ENCODE data around the gene INPP1. TPM values are rescaled to one million over a fixed set of nuclear protein-coding genes. Genes with fewer than 3 reads are reported as not detected.
"Not testable (repeated sequence)": the region's sequence is repeated elsewhere in the genome, so short reads cannot be mapped to it uniquely, and the experiment has no call there.

INPP1 gene
- polyA plus RNA-seq, 1 donor, result 18.6 TPM

DNA sequence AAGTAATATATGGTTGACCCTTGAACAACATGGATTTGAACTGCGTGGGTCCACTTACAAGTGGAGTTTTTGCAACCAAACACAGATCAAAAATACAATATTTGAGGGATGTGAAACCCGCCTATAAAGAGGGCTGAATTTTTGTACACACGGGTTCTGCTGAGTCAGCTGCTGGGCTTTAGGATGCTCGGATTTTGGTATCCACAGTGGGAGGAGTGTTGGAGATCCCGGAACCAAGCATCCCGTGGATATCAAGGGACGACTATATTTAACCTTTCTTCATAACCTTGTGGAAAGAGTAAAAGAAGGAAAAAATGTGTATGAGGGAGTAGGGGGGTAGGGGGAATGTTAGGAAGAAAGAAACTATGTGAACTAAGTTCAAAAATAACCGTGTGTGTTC, 10.0 kb upstream of the INPP1 start:
- no peak for DNase-seq

DNA sequence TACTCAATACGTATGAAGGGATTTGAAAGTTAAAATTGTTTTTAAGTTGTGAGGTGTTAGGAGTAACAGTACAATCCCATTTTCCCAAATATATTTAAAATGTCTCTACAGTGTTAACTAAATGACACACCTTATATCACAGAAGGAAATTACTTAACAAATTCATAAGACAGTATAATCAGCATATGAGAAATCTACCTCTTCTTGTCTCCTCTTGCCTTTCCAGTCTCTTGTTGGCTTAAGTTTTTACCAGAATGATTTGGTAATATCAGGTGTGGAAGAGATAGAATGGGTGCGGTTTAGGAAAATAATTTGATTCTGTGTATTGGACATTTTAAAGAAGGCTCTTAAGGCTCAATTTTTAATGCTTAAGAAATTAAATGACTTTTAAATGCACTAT, 9.5 kb upstream of the INPP1 start:
- DNase-seq, result no peak

DNA sequence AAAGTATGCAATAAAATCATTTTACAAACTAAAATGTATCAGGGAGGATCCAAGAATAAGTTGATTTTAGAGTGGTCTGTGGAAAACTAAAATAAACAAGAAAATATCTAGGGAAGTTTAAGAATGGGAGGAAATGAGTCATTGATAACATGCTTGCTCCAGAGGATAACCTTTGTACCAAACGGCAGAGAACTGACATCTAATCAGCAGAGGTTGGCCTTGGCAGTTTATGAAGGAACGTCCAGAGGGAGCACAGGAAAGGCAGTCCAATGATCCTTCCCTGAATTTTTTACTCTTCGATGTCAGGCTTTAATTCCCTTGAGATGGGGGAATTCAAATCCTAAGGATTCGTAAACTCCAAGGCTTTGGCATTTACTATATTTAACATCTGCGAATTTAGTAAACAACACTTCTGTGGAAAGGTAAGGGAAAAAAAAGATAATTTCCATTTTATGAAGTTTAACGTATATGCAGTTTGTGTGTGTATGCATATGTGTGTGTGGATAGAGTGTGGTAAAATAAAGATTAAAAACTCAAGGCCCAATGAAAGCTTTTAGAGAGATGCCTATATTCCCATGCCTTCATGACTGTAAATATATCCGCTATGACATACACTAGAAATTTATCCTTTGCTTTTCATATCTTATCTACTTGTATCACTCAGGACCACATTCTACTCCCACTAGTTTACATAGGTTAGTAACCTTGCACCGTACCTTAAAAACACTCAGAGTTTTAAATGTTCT, 8.7 kb upstream of the INPP1 start:
- DNase-seq, result no peak

DNA sequence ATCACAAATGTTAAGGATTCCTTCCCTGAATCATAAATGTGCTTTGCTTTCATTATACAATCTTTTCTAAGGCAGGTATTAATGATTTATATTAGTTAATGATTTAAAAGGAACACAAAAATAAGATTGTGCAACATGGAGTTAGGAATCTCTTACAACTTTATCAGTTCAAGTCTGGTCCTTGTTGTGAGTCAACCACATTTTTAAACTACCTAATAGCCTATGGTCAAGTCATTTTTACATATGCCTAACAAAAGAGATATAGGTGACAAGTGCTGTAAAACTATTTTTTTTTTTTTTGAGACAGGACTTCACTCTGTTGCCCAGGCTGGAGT, 8.2 kb upstream of the INPP1 start:
- no peak for DNase-seq

DNA sequence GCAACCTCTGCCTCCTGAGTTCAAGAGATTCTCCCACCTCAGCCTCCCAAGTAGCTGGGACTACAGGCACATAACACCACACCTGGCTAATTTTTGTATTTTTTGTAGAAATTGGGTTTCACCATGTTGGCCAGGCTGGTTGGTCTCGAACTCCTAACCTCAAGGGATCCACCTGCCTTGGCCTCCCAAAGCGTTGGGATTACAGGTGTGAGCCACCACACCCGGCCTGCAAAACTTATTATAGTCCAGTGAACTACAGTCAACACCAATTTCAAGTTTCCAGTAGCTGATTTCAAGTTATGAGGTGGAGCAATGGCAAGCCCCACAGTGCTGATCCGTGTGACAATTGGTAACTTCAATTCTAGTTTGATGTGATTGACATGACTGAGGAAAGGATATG, 7.8 kb upstream of the INPP1 start:
- DNase-seq, result not testable (repeated sequence)

DNA sequence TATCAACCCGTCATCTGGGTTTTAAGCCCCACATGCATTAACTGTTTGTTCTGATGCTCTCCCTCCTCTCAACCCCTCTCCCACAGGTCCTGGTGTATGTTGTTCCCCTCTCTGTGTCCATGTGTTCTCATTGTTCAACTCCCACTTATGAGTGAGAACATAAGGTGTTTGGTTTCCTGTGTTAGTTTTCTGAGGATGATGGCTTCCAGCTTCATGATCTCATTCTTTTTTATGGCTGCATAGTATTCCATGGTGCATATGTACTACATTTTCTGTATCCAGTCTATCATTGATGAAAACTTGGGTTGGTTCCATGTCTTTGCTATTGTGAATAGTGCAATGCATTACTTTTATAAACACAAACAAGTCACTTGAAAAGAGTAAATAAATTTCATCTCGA, 7.0 kb upstream of the INPP1 start:
- no peak for DNase-seq

DNA sequence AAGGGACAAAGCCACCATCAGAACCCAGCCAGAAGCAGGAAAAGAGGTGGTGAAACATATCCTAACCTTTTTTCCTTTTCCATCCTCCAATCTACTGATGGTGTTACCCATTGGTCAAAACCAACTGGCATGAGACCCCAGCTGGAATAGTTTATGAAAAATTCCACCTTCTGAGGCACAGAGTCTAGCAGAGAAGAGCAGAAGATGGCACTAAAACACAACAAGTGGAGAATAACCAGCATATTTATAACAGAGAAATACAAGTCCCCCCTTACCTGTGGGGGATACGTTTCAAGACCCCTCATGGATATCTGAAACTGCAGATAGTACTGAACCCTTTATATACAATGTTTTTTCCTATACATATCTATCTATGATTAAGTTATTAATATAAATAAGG, 4.9 kb upstream of the INPP1 start:
- DNase-seq, result no peak

DNA sequence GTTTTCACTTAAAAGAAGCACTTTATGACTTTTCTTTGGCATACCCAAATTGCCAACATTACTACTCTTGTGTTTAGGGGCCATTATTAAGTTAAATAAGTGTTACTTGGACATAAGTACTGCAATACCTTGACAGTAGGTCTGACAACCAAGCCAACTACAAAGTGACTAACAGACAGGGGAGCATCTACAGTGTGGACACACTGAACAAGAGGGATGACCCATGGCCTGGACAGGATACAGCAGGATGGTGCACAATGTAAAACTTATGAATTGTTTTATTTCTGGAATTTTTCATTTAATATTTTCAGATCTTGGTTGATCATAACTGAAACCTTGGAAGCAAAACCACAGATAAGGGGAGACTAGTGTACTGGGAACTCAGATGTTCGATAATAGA, 4.0 kb upstream of the INPP1 start:
- no peak for DNase-seq

DNA sequence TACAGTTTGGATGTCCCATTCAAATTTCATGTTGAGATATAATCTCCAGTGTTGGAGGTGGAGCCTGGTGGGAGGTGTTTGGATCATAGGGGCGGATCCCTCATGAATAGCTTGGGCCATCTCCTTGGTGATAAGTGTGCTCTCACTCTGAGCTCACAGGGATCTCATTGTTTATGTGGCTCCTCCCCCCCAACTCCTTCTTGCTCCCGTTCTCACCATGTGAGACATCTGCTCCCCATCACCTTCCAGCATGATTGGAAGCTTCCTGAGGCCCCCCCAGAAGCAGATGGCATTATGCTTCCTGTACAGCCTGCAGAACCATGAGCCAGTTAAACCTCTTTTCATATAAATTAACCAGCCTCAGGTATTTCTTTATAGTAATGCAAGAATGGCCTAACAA, 3.0 kb upstream of the INPP1 start:
- no peak for DNase-seq

DNA sequence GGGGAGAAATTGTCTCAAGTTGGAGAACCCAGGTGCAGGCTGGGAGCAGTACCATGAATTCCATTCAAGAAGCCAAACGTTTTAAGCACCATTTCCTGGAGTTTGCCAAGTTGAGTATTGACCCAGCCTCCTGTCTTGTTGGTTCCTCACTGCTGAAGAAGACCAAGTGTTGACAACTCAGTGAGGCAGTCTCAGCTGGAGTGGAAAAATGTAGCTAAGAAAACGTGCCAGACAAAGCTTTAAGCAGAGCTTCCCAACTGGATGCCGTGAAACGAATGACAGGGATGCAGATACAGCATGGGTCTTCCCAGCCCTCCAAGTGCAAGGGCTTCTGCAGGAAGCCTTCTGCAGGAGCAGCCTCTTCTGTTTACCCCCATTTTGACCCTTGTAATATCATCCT, 778 bp upstream of the INPP1 start:
- no peak for DNase-seq

DNA sequence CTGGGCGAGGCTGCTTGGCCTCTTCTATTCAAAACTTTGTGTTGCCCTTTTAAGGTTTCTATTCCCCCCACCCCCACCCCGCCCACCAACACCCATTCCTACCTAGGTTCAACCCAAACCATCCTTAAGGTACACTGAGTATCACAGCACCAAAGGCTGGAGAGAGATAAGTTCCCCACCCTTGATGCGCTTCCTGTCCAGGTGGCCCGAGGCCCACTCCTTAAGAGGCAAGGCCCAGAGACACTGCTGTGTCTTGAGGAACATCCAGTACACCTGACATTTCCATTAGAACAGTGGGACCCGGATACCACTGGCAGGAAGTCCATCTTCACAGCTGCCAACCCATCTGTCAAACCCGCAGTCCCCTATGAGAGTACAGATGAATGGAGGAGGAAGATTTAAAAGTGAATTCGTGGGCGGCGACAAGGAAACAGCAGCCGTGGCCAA, 277 bp upstream of the INPP1 start:
- DNase-seq, result no peak

DNA sequence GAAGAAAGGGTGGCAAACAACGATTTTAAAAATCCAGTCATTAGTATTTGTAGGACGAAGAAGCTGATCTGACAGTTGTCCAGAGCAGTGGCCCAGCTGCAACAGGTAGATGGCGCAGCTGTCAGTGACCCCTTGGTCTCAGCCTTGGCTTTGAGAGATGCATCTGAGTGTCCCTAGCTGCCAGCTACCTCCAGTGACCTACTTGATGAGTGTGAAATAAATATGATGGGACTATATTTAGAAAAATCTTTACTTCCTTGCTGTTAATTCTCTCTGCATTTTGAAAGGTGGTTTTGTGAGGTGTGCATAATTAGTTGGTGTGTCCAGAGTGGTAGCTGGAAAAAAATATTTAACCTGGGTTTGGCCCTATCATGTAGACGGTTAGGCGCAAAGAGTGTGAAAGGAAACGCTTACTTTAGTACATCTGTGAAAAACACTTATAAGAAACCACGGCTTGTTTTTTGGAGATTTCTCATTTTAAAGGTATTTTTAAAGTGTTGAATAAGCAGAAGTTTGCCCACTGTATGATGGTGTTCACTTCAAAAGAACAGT, 963 bp downstream of the INPP1 start:
- DNase-seq, result peak; percentile 46

DNA sequence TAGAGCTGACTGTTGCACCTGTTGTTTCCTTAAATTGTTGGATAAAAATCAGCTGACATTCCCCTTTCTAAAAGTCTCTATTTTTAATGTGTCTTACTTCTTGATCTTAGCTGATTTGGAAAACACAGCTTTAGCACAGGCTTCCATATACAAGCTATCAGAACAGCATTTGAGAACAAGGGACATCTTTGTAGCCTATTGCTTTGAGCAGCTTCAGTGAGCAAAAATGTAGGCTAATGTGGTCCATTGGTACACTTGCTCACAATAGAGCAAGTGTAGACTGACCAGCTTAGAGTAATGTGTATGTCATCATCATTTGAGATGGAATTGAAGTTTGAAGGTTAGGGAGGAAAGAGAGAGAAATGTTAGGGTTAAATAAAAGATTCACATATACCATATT, 7.0 kb downstream of the INPP1 start:
- DNase-seq, result no peak

DNA sequence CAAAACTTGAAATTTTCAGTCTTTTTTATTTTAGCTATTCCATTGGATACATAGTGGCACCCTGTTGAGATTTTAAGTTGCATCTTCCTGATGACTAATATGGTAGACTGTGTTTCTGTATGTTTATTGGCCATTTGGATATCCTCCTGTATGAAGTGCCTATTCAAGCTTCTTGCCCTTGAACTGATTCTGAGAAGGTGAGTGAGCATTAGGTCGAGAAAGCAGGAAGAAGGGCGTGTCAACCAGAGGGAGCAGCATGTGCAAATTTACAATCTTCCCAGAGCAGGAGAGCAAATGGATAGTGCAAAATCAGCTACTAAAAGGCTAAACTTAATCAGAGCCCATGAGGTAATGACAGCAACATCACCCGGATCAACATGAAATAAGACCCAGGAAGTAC, 8.6 kb downstream of the INPP1 start:
- no peak for DNase-seq

DNA sequence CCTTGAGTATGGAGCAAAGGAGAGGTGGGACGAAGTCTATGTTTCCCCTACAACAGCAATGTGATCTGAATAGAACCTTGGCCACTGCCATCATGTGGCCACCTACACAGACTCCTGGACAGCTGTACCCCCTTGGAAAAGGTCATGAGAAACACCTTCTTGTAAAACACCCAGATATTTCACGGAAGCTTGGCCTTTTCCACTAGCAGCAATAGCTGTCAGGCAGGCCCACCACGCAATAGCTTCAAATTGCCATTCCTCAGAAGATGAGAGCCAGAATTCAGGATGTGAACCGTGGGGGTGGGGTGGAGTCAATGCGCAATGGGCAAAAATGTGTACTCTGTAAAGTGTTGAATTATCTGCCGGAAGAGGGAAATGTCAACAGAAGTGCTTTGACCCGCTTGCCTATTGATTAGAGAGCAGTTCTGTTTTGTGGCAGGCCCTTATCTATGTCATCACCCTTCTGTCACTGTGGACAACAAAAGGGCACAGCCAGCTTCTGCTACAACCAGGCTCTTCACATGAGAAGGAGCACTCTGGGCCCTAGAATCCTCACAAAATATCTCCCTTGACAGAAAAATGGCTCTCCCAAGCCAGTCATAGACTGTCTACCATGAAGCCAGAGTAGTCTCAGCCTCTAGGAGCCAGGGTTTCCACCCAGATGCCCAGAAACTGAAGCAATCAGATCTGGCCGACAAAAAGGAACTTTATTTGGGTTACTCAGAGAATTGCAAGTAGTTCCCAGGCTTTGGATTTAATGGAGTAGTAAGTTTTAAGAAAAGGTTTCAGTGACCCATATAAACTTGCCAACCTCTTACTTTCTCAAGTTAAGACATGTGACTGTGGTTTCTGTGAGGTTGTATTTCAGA, 9.5 kb downstream of the INPP1 start:
- DNase-seq, result no peak

DNA sequence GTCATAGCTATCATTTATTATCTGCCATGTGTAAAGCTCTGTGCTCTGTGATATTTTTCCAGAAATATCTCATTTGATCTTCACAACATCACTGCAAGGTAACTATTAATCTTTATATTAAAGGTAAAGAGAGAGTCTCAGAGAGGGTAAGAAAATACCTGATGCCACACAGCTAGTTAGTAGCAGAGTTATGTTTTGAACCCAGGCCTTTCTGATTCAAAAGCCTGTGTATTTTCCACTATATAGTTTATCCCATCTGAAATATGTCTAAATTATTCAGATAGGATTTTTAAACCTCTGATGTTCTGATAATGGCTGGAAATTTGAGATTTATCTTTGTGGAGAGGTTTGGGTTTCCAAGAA, 10.1 kb downstream of the INPP1 start:
- no peak for DNase-seq

DNA sequence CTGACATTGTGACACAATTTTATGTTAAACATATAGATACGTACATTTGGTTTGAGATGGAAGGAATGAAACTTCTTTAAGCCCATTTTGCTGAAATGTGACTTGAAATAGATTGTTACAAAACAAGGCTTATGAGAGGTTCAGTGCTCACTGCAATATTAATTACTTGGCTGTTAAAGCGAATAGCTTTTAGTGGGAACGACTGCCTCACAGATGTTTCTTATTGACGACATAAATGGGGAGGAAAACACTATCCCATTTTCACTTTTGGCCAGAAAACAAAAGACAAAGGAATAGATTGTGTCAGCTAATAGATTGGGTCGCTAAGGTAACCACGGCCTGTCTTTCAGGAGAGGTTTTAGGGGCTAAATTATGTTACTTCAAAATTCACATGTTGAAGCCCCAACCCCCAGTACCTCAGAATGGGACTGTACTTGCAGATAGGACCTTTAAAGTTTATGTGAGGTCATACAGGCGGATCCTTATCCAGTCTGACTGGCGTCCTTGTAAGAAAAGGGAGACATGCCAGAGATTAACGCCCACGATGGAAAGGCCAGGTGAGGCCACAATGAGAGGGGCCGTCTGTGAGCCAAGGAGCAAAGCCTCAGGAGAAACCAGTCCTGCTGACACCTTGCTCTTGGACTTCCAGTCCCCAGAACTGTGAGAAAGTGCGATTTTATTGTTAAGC, 10.8 kb downstream of the INPP1 start:
- DNase-seq, result no peak

DNA sequence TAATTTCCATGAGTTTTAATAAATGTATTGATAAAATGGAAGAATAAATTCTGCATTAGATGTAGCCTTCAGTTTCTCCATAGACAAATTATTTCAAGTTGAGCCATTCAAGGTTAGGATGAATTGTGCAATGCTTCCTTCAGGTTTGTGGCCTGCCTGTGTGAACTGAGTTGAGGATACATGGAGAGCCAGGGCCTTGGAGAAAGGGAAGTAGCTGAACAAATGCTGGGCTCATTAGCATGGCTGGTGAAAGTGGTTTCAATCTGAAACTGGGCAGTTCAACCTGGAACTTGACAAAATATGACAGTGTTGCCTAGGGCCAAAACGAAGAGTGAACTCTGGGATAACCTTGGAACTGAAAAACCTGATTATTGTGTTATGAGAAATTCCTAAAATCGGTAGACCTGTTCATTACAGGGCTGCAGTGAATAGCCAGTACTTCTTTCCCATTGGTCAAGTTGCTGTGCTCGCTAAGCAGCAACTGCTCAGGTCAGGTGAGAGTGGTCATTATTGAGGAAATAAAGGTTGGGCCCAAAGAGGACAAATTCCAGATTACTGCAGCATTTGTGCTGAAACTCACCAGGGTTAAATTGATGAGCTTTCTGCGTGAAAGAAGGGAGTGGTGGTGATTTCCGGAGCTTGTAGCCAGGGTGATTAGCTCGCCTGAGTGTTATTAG, 12.7 kb downstream of the INPP1 start:
- no peak for DNase-seq

DNA sequence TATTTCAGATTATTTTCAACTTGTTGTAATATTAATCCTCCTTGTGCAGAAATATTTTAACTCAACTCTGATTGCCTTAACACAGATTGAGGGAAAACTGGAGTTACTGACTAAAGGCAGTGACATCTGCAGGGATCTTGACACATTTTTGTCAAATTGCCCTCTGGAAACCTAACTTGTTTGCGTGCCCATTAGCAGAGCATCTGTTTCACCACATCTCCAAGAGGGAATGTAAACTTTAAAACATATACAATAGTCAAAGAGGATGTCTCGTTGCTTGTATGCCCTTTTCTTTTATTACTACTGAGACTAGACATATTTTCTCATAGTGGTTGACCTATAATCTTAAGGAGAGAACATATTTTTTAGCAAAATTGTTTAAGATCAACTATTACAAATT, 14.2 kb downstream of the INPP1 start:
- no peak for DNase-seq

DNA sequence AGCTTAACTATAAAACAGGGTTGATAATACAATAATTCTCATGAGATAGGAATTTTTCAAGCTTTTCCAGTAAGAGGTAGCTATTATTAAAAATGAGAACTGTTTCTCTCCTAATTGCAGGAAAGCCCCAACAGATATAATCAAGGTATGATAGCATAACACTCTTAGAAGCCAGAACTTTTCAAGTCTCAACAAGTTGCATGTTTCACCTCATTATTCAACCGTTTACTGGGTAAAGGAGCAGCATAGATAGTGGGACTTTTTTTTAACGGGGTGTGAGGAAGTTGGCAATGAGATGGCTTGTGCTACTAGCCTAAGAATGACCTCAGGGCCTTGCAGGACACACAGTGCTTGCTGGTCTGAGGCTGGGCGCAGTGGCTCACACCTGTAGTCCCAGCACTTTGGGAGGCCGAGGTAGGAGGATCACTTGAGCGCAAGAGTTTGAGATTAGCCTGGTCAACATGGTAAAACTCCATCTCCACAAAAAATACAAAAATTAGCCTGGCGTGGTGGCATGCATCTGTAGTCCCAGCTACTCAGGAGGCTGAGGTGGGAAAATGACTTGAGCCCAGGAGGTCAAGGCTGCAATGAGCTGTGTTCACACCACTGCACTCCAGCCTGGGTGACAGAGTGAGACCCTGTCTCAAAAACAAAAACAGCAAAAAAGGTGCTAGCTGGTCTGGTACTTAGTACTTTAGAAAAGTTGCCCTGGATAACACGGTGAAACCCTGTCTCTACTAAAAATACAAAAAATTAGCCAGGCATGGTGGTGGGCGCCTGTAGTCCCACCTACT, 15.5 kb downstream of the INPP1 start:
- not testable (repeated sequence) for DNase-seq

DNA sequence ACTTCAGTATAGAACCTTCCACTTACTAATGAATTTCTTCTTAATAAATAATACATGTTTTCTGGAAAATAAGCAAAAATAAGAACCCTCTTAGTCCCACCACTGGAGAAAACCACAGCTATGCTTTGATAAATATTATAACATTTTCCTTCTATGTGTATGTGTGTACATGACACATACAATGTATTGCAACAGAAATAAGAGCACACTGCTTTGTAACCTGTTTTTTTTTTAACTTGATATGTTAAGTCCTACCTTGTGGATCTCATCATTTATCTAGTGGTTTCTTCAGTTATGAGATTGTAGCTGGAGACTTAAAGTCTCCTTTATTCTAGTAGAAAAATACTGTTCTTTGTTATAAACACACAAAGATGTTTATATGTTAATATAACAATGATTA, 17.2 kb downstream of the INPP1 start:
- no peak for DNase-seq

DNA sequence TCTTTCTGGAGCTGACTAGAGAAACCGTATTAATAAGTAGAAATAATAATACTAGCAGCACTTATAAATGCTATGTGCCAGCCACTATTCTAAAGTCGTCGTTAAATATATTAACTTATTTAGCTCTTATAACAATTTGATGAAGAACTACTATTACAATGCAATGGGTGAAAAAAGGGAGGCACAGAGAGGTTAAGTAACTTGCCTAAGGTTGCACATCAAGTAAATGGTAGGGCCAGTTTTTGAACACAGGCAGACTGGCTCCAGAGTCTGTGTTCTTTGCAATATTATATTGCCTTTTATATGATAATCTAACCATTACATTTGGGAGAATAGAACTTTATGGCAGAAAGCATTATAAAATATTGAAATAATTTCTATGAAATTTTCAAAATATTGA, 17.6 kb downstream of the INPP1 start:
- no peak for DNase-seq
